Right atrium auricular region (tissue), 2 donors: ENCODE data around the gene TMUB2. TPM values are rescaled to one million over a fixed set of nuclear protein-coding genes. Genes with fewer than 3 reads are reported as not detected.
A peak's percentile ranks its signal among the peaks of the same experiment; 100 is the strongest.

Experiments
- DNase-seq: peaks from one replicate; pipeline ENCODE4 v3.0.0-alpha.2; 2019; ENCODE audit warnings: low spot score
- H3K27ac ChIP-seq, 2 donors: fragments of 200-600 bp; sonication (generic); 1 replicate in 1 of 2; 2 replicates in 1 of 2; pipeline ENCODE4 v1.5.1; 2016 to 2019
- H3K27me3 ChIP-seq, 2 donors: fragments of 200-600 bp; sonication (generic); one replicate each; pipeline versions ENCODE4 v1.5.1 to v1.6.0; 2017 to 2019
- H3K36me3 ChIP-seq: fragments of 200-600 bp; sonication (generic); one replicate; pipeline ENCODE4 v1.5.1; 2016
- H3K4me1 ChIP-seq, 2 donors: fragments of 200-600 bp; sonication (generic); one replicate each; pipeline versions ENCODE4 v1.5.1 to v1.6.0; 2017 to 2019
- H3K4me3 ChIP-seq, 2 donors: fragments of 200-600 bp; sonication (generic); 1 replicate in 1 of 2; 2 replicates in 1 of 2; pipeline ENCODE4 v1.5.1; 2017 to 2019; ENCODE audit warnings: mild to moderate bottlenecking in 1 of 2, moderate library complexity in 1 of 2
- H3K9me3 ChIP-seq, 2 donors: fragments of 200-600 bp; sonication (generic); one replicate each; pipeline ENCODE4 v1.5.1; 2019
- total RNA-seq, 2 donors: library from RNA; depleted of rRNA; stranded (reverse); fragments of >200 nt; gene quantifications; one replicate each; pipeline ENCODE4 v1.1.0, GENCODE V29; 2016
- TF ChIP-seq, protein P1 (sequence below), 2 donors: fragments of 200-600 bp; sonication (generic); IDR thresholded peaks; one replicate each; pipeline ENCODE4 v1.5.1; 2019; ENCODE audit warnings: antibody characterized with exemption in 2 of 2

The TMUB2 gene
- total RNA-seq, 2 donors from 2014 or later, result 26.4 to 26.6 TPM

DNA sequence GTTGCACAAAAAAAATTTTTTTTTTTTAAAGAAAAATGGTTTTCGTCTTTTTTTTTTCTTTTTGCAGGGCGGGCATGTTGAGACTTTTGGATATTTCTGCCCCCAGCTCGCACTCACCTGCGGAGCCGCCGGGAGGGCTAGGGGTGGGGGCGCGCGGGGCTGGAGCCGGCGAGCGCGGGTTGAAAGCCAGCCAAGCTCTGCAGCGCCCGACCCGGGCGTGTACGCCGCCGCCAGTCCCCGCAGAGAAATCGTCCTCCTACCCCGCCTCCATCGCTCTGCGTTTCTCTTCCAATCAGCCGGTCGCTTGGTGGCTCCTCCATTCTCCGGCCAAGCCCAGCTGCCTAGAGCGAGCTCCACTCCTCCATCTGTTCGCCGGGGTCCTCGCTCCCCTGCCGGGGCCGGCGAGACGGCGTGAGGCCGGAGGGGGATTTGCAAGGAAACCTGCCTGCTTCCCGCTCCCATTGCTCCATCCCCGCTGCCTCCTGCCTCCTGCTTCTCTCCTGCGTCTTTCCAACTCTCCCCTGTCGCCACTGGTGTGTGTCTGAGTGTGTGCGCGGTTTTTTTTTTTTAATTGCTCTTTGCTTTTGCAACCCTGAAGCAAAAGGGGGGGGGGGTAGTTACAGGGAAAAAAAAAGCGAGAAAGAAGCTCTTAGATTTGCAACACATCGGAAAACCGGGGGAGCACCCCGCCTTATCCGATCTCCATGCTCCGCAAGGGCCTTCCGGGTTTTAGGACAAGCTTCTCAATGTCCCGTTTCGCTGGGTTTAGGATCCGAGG is 34.5 kb downstream of the TMUB2 start:
- TF ChIP-seq, protein P1, sequence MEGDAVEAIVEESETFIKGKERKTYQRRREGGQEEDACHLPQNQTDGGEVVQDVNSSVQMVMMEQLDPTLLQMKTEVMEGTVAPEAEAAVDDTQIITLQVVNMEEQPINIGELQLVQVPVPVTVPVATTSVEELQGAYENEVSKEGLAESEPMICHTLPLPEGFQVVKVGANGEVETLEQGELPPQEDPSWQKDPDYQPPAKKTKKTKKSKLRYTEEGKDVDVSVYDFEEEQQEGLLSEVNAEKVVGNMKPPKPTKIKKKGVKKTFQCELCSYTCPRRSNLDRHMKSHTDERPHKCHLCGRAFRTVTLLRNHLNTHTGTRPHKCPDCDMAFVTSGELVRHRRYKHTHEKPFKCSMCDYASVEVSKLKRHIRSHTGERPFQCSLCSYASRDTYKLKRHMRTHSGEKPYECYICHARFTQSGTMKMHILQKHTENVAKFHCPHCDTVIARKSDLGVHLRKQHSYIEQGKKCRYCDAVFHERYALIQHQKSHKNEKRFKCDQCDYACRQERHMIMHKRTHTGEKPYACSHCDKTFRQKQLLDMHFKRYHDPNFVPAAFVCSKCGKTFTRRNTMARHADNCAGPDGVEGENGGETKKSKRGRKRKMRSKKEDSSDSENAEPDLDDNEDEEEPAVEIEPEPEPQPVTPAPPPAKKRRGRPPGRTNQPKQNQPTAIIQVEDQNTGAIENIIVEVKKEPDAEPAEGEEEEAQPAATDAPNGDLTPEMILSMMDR (IDR thresholded peaks at IDR 0.05), result no peak
- Histone ChIP-seq H3K36me3 (peaks cover 8% of the 10 kb centered on the region), H3K4me1 (peaks cover 3 to 40% of the 10 kb centered on the region in 2 donors), H3K27ac (peak overlapping the region; percentile 98 to 99), H3K9me3 (no peaks in the 10 kb centered on the region), H3K27me3 (no peaks in the 10 kb centered on the region), H3K4me3 (peak overlapping the region; percentile 91 to 92)
- DNase-seq, result no peak

DNA sequence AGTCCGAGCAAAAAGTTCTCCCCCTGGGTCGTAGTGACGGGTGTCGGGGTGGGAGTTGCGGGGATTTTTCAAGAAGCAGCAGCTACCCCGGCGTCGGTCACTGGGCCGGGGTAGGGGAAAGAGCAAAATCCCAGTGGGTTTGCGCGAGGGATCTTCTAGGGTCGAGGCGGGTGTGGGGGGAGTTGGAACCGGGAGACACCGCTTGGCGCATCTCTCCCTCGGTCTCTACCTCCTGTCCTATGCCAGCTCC is 35.0 kb downstream of the TMUB2 start:
- Histone ChIP-seq H3K4me3 (peak overlapping the region; percentile 91 to 92), H3K27ac (peak overlapping the region; percentile 98 to 99), H3K9me3 (no peaks in the 10 kb centered on the region), H3K27me3 (no peaks in the 10 kb centered on the region), H3K4me1 (peaks cover 3 to 35% of the 10 kb centered on the region in 2 donors), H3K36me3 (peaks cover 3% of the 10 kb centered on the region)
- no peak for DNase-seq
- TF ChIP-seq, protein P1 (IDR thresholded peaks at IDR 0.05), result no peak

DNA sequence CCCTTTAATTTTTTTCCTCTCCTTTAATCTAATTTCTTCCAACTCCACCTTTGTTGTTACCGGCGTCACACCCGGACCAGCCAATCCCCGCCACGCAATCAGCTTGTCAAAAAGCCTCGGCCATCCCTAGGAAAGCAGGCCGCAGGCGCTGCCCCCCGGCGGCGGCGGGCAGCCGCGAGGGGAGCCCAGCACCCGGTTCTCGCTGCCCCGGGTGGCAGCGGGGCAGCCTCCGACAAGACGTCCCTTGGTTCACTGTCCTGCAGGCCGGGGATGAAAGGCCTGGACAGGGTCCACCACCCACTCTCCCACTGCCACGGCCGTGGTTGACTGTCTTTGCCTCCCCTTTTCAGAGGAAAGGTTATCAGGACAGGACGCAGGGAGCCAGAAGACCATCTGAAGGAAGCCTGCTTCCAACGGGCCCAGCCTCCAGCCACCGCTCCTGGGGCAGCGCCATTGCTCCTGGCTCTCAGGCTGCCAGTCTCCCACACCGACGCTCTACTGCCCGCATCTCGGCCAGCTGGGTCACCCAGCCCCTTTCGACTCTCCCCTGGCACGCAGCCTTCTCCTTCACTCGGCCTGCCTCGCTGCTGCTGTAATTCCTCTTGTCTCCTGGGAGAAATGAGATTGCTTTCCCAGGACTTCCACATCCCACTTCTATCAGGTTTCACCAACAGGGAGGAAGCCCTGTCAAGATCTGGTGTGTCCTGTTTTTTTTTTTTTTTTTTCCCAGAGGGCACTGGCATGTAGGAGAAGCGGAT is 35.5 kb downstream of the TMUB2 start:
- H3K9me3 ChIP-seq, result no peaks in the 10 kb centered on the region

DNA sequence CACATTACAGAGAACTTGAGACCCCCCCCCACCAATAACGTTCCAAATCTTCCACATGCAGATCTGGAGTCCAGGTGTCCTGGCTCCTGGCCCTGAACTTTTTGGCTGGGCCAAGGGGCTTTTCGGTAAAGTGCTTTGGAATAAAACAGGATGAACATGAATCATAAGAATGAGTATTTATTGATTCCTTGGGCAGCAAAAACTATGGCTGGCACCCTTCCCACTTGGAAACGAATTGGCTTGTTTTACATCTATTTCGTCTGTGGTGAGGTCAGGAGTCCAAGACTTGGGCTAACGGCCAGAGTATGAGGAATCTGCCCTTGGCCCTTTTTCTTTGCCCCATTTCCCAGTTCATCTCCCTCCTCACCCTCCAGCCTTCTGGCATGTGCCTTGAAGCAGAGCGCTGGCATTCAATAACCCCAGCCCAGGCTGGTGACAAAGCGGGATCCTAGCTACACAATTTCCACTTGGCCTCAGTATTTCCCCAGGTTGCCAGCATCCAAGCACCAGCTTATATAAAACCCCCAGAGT is 36.8 kb downstream of the TMUB2 start:
- TF ChIP-seq, protein P1 (IDR thresholded peaks at IDR 0.05), result no peak
- H3K27ac ChIP-seq, result peak overlapping the region; percentile 98 to 99
- H3K36me3 ChIP-seq, result no peaks in the 10 kb centered on the region
- H3K4me3 ChIP-seq, result no peak overlapping the region
- H3K9me3 ChIP-seq, result no peaks in the 10 kb centered on the region
- H3K4me1 ChIP-seq, result peaks cover 0 to 20% of the 10 kb centered on the region in 2 donors
- H3K27me3 ChIP-seq, result no peaks in the 10 kb centered on the region
- DNase-seq, result no peak

More for the DNA sequence above, 35.5 kb downstream of the TMUB2 start:
- peaks cover 3 to 30% of the 10 kb centered on the region in 2 donors for H3K4me1 ChIP-seq
- H3K4me3 ChIP-seq, result peak overlapping the region; percentile 91 to 92
- peak; percentile 89 for DNase-seq
- H3K36me3 ChIP-seq, result no peaks in the 10 kb centered on the region
- peak overlapping the region; percentile 98 to 99 for H3K27ac ChIP-seq
- TF ChIP-seq, protein P1 (IDR thresholded peaks at IDR 0.05), result peak in 1 of 2 donors; percentile 46
- H3K27me3 ChIP-seq, result no peaks in the 10 kb centered on the region

DNA sequence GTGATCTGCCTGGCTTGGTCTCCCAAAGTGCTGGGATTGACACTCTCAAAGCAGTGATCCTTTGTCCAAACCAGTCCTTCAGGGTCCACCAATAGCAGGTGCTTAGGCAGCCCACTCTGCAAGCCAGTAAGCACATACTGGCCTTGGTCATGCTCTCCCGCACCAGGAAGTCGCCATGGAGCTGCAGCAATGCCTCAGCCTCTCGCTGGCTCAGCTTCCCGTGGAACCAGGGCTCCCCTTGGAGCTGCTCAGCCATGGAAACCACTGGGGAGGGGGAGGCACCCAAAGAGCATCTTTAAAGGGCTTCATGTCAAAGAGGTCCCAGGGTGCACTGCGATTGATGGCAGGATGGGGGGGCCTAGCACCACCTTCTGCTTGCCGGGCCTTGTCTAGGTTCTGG is 42.3 kb downstream of the TMUB2 start:
- Histone ChIP-seq H3K27ac (no peak overlapping the region), H3K4me1 (no peaks in the 10 kb centered on the region), H3K4me3 (no peak overlapping the region), H3K36me3 (no peaks in the 10 kb centered on the region), H3K9me3 (no peaks in the 10 kb centered on the region), H3K27me3 (no peaks in the 10 kb centered on the region)
- TF ChIP-seq, protein P1 (IDR thresholded peaks at IDR 0.05), result no peak
- DNase-seq, result no peak
